Right lobe of liver (tissue), 4 donors: ENCODE data around the gene STN1.

Experiments
- POLR2A ChIP-seq: fragments of 450-650 bp; IDR thresholded peaks from one replicate; pipeline ENCODE4 v1.6.1; 2017; ENCODE audit warnings: antibody characterized with exemption, mild to moderate bottlenecking
- TF ChIP-seq, protein P1 (sequence below), 4 donors: fragments of 200-600 bp in 3 of 4; fragments of 450-650 bp in 1 of 4; IDR thresholded peaks; one replicate each; pipeline versions ENCODE4 v1.5.1 to v1.8.0; 2016 to 2022; ENCODE audit warnings: antibody characterized with exemption in 4 of 4, mild to moderate bottlenecking in 2 of 4
- donor health status: DM: no; HTN: no; CAD: no.
- donor health status: DM: no; HTN: no; CAD: no.
- donor health status: DM: no; HTN: yes; CAD: no.

DNA sequence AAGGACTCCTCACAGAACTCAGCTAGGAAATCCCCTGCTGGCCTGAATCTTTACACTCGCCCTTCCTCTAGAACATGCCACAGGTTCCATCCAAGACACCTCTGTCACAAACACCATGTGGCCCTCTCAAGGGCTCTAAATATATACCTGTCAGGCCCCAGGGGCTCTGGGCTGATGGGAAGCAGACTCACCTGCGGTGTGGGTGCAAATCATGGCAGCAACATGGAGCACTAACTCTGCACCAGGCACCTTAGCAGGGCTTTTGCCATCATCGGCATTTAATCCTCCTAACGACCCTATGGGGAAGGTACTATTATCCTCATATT is 80.0 kb downstream of the STN1 start:
- TF ChIP-seq, protein P1, sequence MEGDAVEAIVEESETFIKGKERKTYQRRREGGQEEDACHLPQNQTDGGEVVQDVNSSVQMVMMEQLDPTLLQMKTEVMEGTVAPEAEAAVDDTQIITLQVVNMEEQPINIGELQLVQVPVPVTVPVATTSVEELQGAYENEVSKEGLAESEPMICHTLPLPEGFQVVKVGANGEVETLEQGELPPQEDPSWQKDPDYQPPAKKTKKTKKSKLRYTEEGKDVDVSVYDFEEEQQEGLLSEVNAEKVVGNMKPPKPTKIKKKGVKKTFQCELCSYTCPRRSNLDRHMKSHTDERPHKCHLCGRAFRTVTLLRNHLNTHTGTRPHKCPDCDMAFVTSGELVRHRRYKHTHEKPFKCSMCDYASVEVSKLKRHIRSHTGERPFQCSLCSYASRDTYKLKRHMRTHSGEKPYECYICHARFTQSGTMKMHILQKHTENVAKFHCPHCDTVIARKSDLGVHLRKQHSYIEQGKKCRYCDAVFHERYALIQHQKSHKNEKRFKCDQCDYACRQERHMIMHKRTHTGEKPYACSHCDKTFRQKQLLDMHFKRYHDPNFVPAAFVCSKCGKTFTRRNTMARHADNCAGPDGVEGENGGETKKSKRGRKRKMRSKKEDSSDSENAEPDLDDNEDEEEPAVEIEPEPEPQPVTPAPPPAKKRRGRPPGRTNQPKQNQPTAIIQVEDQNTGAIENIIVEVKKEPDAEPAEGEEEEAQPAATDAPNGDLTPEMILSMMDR (IDR thresholded peaks at IDR 0.05) = no peak
- TF ChIP-seq POLR2A = no peak
